K562 (cell line): ENCODE results near the gene USP10. TPM values are rescaled to one million over a fixed set of nuclear protein-coding genes. Genes with fewer than 3 reads are reported as not detected.

ENCODE experiments used
- ATAC-seq: fragments of 200-7000 bp; cut with Tn5 transposase; 3 replicates; pipeline ENCODE4 v1.9.1; 2020; ENCODE audit warnings: moderate library complexity
- BruUV-seq: library from RNA; stranded (reverse); fragments of 400-500 nt; replicated peaks from 2 replicates; lab custom pipeline; 2021; lab: Mats Ljungman, UMichigan
- CTCF ChIA-PET: fragments of 300-600 bp; formaldehyde crosslinking; extraction: SDS; loops from one replicate; lab custom pipeline; 2021; ENCODE audit warnings: low intra/inter-chr PET ratio; lab: Yijun Ruan, JAX
- POLR2A ChIA-PET: fragments of 300-600, 350-650 bp; sonication (Branson Sonifier 250); formaldehyde crosslinking; extraction: SDS; loops from one replicate; lab custom pipeline; 2021; ENCODE audit warnings: antibody characterized with exemption, inconsistent platforms; lab: Yijun Ruan, JAX
- DNase-seq, 4 experiments: peaks; one replicate each; pipeline versions ENCODE4 v3.0.0 to v3.0.0-alpha.2; 2011 to 2018; ENCODE audit warnings: low spot score in 3 of 4, mixed read lengths in 3 of 4; ENCODE audit errors: extremely low read depth in 1 of 4
- FAIRE-seq: peaks from 2 replicates; lab custom pipeline; 2011; peaks lifted over from hg19 to GRCh38; lab: Jason Lieb, UNC
- H2AFZ ChIP-seq: 2 replicates; pipeline ENCODE4 v1.6.0; 2011; ENCODE audit warnings: low read depth, low read length, control low read depth, inconsistent platforms
- H3K27ac ChIP-seq: fragments of 200-600 bp; 3 replicates; pipeline ENCODE4 v1.8.0; 2011; ENCODE audit warnings: low read depth, mild to moderate bottlenecking, control low read depth, inconsistent platforms, low read length, moderate library complexity, mixed read lengths; ENCODE audit errors: extremely low read depth
- H3K27me3 ChIP-seq, 2 experiments: fragments of 300-600 bp in 1 of 2; 2 replicates in 1 of 2; 3 replicates in 1 of 2; pipeline versions ENCODE4 v1.6.0 to v1.8.0; 2011; ENCODE audit warnings: inconsistent platforms in 2 of 2, low read length in 2 of 2, mild to moderate bottlenecking in 1 of 2, mixed read lengths in 1 of 2, moderate library complexity in 1 of 2; ENCODE audit not compliant: control insufficient read depth in 2 of 2, insufficient read depth in 2 of 2
- H3K36me3 ChIP-seq: fragments of 300-600 bp; 3 replicates; pipeline ENCODE4 v1.8.0; 2011; ENCODE audit warnings: mild to moderate bottlenecking, low read length, inconsistent platforms; ENCODE audit not compliant: control insufficient read depth, insufficient read depth
- H3K4me1 ChIP-seq, 2 experiments: fragments of 200-600 bp in 1 of 2; replicated peaks in 1 of 2; 2 replicates in 1 of 2; 3 replicates in 1 of 2; pipeline versions ENCODE4 v1.5.1 to v1.8.0; 2011; ENCODE audit warnings: inconsistent platforms in 2 of 2, low read length in 2 of 2, mild to moderate bottlenecking in 1 of 2, mixed read lengths in 1 of 2, moderate library complexity in 1 of 2; ENCODE audit not compliant: control insufficient read depth in 2 of 2, insufficient read depth in 2 of 2
- H3K4me2 ChIP-seq: 2 replicates; pipeline ENCODE4 v1.6.1; 2011; ENCODE audit warnings: low read length, control low read depth, inconsistent platforms, mixed read lengths; ENCODE audit not compliant: insufficient read depth
- H3K4me3 ChIP-seq: fragments of 200-600 bp; sonication (generic), shearing (Covaris generic); 2 replicates; pipeline ENCODE4 v1.5.1; 2016; ENCODE audit warnings: control low read depth, inconsistent platforms
- H3K79me2 ChIP-seq: fragments of 200-600 bp; 3 replicates; pipeline ENCODE4 v1.8.0; 2011; ENCODE audit warnings: low read length, inconsistent platforms; ENCODE audit not compliant: control insufficient read depth, insufficient read depth
- H3K9ac ChIP-seq, 2 experiments: 2 replicates each; pipeline versions ENCODE4 v1.6.0 to v1.6.1; 2011; ENCODE audit warnings: low read depth in 2 of 2, low read length in 2 of 2, control low read depth in 1 of 2, inconsistent platforms in 1 of 2, mild to moderate bottlenecking in 1 of 2, mixed read lengths in 1 of 2; ENCODE audit not compliant: insufficient read depth in 1 of 2
- H3K9me1 ChIP-seq: one replicate; pipeline ENCODE4 v1.6.0; 2011; ENCODE audit warnings: inconsistent platforms, mild to moderate bottlenecking, low read length, moderate library complexity; ENCODE audit not compliant: control insufficient read depth, insufficient read depth
- H3K9me3 ChIP-seq: replicated peaks from 2 replicates; pipeline ENCODE4 v1.5.1; 2011; ENCODE audit warnings: low read depth, low read length, inconsistent platforms; ENCODE audit not compliant: control insufficient read depth, insufficient read depth
- H4K20me1 ChIP-seq: replicated peaks from 2 replicates; pipeline ENCODE4 v1.6.1; 2011; ENCODE audit warnings: low read length, inconsistent platforms, mixed read lengths; ENCODE audit not compliant: control insufficient read depth, insufficient read depth
- ASH1L ChIP-seq: fragments of 450-650 bp; IDR thresholded peaks from 2 replicates; pipeline ENCODE4 v1.6.1; 2018; ENCODE audit warnings: borderline replicate concordance, mild to moderate bottlenecking, low read depth; ENCODE audit not compliant: partially characterized antibody
- FOXM1 ChIP-seq, 2 experiments: fragments of 450-650 bp in 1 of 2; sonication (generic) in 1 of 2; formaldehyde crosslinking in 1 of 2; IDR thresholded peaks; 2 replicates each; pipeline versions ENCODE4 v1.6.1 to v1.9.0; 2017 to 2022; ENCODE audit warnings: low read depth in 2 of 2, mild to moderate bottlenecking in 2 of 2, missing genetic modification reagents in 1 of 2, moderate library complexity in 1 of 2
- GABPB2 ChIP-seq: fragments of 250-450 bp; sonication (Bioruptor Pico); conservative IDR thresholded peaks from 2 replicates; pipeline ENCODE4 v1.5.1; 2021; ENCODE audit warnings: mild to moderate bottlenecking
- KDM1A ChIP-seq, 2 experiments: fragments of 450-650 bp; IDR thresholded peaks; 2 replicates each; pipeline ENCODE4 v1.6.1; 2016; ENCODE audit warnings: mild to moderate bottlenecking in 2 of 2
- NRF1 ChIP-seq, 2 experiments: fragments of 450-650 bp; IDR thresholded peaks in 1 of 2; conservative IDR thresholded peaks in 1 of 2; 2 replicates each; pipeline ENCODE4 v1.6.1; 2014; ENCODE audit warnings: mild to moderate bottlenecking in 2 of 2
- PATZ1 ChIP-seq: fragments of 250-450 bp; sonication (Bioruptor Pico); IDR thresholded peaks from 2 replicates; pipeline ENCODE4 v1.5.0; 2020; ENCODE audit warnings: mild to moderate bottlenecking, borderline replicate concordance
- PHTF2 ChIP-seq: fragments of 250-450 bp; sonication (Bioruptor Pico); IDR thresholded peaks from 2 replicates; pipeline ENCODE4 v1.5.0; 2021; ENCODE audit warnings: mild to moderate bottlenecking
- RUNX1 ChIP-seq: sonication (generic); IDR thresholded peaks from 2 replicates; pipeline ENCODE4 v1.6.1; 2016; ENCODE audit warnings: antibody characterized with exemption, low read depth
- SIN3A ChIP-seq, 2 experiments: fragments of 150-350 bp in 1 of 2; IDR thresholded peaks; 2 replicates each; pipeline ENCODE4 v1.6.1; 2011 to 2016; ENCODE audit warnings: borderline replicate concordance in 2 of 2, low read depth in 2 of 2, low read length in 2 of 2, mild to moderate bottlenecking in 2 of 2, moderate library complexity in 2 of 2; ENCODE audit not compliant: control insufficient read depth in 1 of 2
- STAT6 ChIP-seq: sonication (generic); formaldehyde crosslinking; IDR thresholded peaks from 2 replicates; pipeline ENCODE4 v1.8.1; 2023; ENCODE audit warnings: mild to moderate bottlenecking, missing genetic modification reagents
- TFAM ChIP-seq: fragments of 250-450 bp; sonication (Bioruptor Pico); conservative IDR thresholded peaks from 2 replicates; pipeline ENCODE4 v1.5.0; 2021; ENCODE audit warnings: mild to moderate bottlenecking, moderate library complexity
- TRIM28 ChIP-seq: fragments of 450-650 bp; IDR thresholded peaks from 2 replicates; pipeline ENCODE4 v1.6.1; 2017
- ZBTB11 ChIP-seq, 3 experiments: fragments of 200-800 bp in 1 of 3; fragments of 250-450 bp in 1 of 3; fragments of 450-650 bp in 1 of 3; sonication (Bioruptor Pico) in 1 of 3; sonication (Bioruptor generic) in 1 of 3; formaldehyde crosslinking in 1 of 3; IDR thresholded peaks; 2 replicates each; pipeline versions ENCODE4 v1.6.1 to v1.8.0; 2016 to 2022; ENCODE audit warnings: mild to moderate bottlenecking in 2 of 3, missing genetic modification characterization in 2 of 3, missing compliant biosample characterization in 1 of 3, moderate library complexity in 1 of 3
- ZNF184 ChIP-seq: sonication (generic); formaldehyde crosslinking; IDR thresholded peaks from 2 replicates; pipeline ENCODE4 v1.5.0; 2020; ENCODE audit warnings: missing genetic modification reagents
- WGBS: fragments of 100-300 bp; shearing (Covaris generic); methylation state at CpG from one replicate; pipeline ENCODE4 v1.1.6; 2016; ENCODE audit warnings: low coverage, mixed read lengths; ENCODE audit not compliant: insufficient coverage; ENCODE audit errors: missing lambda C conversion rate; 5-methylcytosine and 5-hydroxymethylcytosine counted together
- in situ Hi-C: fragments of 300-500 bp; cut with MboI; formaldehyde crosslinking; loops from 4 replicates; pipeline ENCODE4 v1.15.0; 2018; ENCODE audit warnings: inconsistent platforms, mixed read lengths
- intact Hi-C: fragments of 100-400 bp; cut with micrococcal nuclease; formaldehyde crosslinking; loops from 2 replicates; pipeline ENCODE4 v1.14.2; 2022
- polyA plus RNA-seq, 8 experiments: library from polyadenylated mRNA; depleted of rRNA in 4 of 8; stranded (reverse) in 5 of 8; unstranded in 3 of 8; fragments of >200 nt; fragmentation: Nextera tagmentation in 2 of 8; fragmentation: Illumina TruSeq in 1 of 8; extraction: Ambion mirVana in 2 of 8; extraction: Trizol in 1 of 8; gene quantifications; 2 replicates each; pipeline versions ENCODE4 v1.2.1 to v1.2.3, GENCODE V29; 2011 to 2014; ENCODE audit warnings: inconsistent platforms in 1 of 8, missing spikeins in 1 of 8
- total RNA-seq, 7 experiments: library from RNA; depleted of rRNA in 6 of 7; stranded (reverse); fragments of >200 nt in 6 of 7; fragmentation: Illumina TruSeq in 2 of 7; extraction: Trizol in 2 of 7; gene quantifications; 2 replicates each; pipeline versions ENCODE4 v1.2.1 to v1.2.3, GENCODE V29; 2011 to 2021; ENCODE audit warnings: low replicate concordance in 1 of 7

Gene USP10
- total and polyA plus RNA-seq, 9 of the 15 experiments (the other 6 are each of a cell fraction or from before 2014, with no cell fraction given): 61.7 to 197 (median 116) TPM

GRCh38 chr16:84665359-84665758 is 34.4 kb upstream of the USP10 start:
- POLR2A ChIA-PET: interaction anchor here (0.5 to 1.5 kb wide), 2 partner anchors 16 to 348 kb away, joined by 3 read pairs; no protein-coding TSS in a partner anchor
- no peak overlapping the region for H3K4me2 ChIP-seq
- no peaks in the 10 kb centered on the region for H3K27me3 ChIP-seq
- no peak for TF ChIP-seq NRF1 (conservative IDR thresholded peaks at IDR 0.05 in 1 of 2, IDR thresholded peaks at IDR 0.05 in 1 of 2)
- TF ChIP-seq KDM1A (IDR thresholded peaks at IDR 0.05): no peak
- TF ChIP-seq GABPB2 (CRISPR knock-in tag): no peak
- no peak for TF ChIP-seq SIN3A (IDR thresholded peaks at IDR 0.05; ENCODE audit: borderline replicate concordance in 2 of 2, control insufficient read depth in 1 of 2, low read depth in 2 of 2, low read length in 2 of 2)
- TF ChIP-seq RUNX1: no peak
- no peak for TF ChIP-seq ZNF184 (CRISPR knock-in tag)
- no peak for TF ChIP-seq TRIM28
- no peak for TF ChIP-seq ZBTB11 (CRISPR knock-in tag; IDR thresholded peaks at IDR 0.05)
- no peak for TF ChIP-seq STAT6 (CRISPR knock-in tag)
- no peak for TF ChIP-seq TFAM (CRISPR knock-in tag)
- no peak for TF ChIP-seq ASH1L
- no peak for TF ChIP-seq FOXM1 (IDR thresholded peaks at IDR 0.05; ENCODE audit: low read depth)
- no peak for TF ChIP-seq FOXM1 (CRISPR knock-in tag; IDR thresholded peaks at IDR 0.05; ENCODE audit: low read depth)
- no peak for TF ChIP-seq PHTF2 (CRISPR knock-in tag)
- TF ChIP-seq PATZ1 (CRISPR knock-in tag): no peak

More at GRCh38 chr16:84665359-84665758, 34.4 kb upstream of the USP10 start:
- in situ Hi-C loops: no loop called here
- CTCF ChIA-PET: no interaction called here
- Histone ChIP-seq H3K79me2 (no peaks in the 10 kb centered on the region), H3K4me1 (peaks cover 0 to 8% of the 10 kb centered on the region in 2 experiments; a peak in 1 of 5 replicates), H3K4me3 (no peak overlapping the region), H3K9me1 (no peaks in the 10 kb centered on the region), H3K36me3 (peaks cover 44% of the 10 kb centered on the region; the same call in 2 of the 3 replicates), H2AFZ (no peak overlapping the region), H3K9ac (no peak overlapping the region), H3K9me3 (no peaks in the 10 kb centered on the region), H3K27ac (no peak overlapping the region), H4K20me1 (peaks cover 13% of the 10 kb centered on the region; the same call in 1 of the 2 replicates)
- FAIRE-seq (no peak), ATAC-seq (no peak), DNase-seq (no peak)
- BruUV-seq: no TSS peak
- WGBS: 47% methylated on average over 2 of the region's 2 CpGs
- intact Hi-C loops: no loop called here
